RWPE2 (cell line): ENCODE results near the gene WDR64.

Experiments
- ATAC-seq: fragments of 200-7000 bp; cut with Tn5 transposase; 3 replicates; pipeline ENCODE4 v1.9.1; 2021; ENCODE audit warnings: low read depth
- DNase-seq: peaks from one replicate; pipeline ENCODE4 v3.0.0-alpha.2; 2020; ENCODE audit warnings: low spot score
- H3K27ac ChIP-seq: fragments of 450-650 bp; 2 replicates; pipeline ENCODE4 v1.5.1; 2017; ENCODE audit warnings: mild to moderate bottlenecking; ENCODE audit not compliant: poor library complexity, severe bottlenecking
- H3K27me3 ChIP-seq: fragments of 250-450 bp; sonication (Bioruptor Pico); 2 replicates; pipeline ENCODE4 v1.5.1; 2021; ENCODE audit warnings: mild to moderate bottlenecking, moderate library complexity; ENCODE audit not compliant: insufficient read depth, poor library complexity, severe bottlenecking
- H3K36me3 ChIP-seq: fragments of 250-450 bp; sonication (Bioruptor Pico); 2 replicates; pipeline ENCODE4 v1.5.1; 2020; ENCODE audit warnings: low read depth, mild to moderate bottlenecking, moderate library complexity
- H3K4me1 ChIP-seq: fragments of 250-450 bp; sonication (Bioruptor Pico); 2 replicates; pipeline ENCODE4 v1.5.1; 2021; ENCODE audit warnings: mild to moderate bottlenecking, moderate library complexity; ENCODE audit not compliant: insufficient read depth, poor library complexity, severe bottlenecking
- H3K4me3 ChIP-seq: fragments of 250-450 bp; sonication (Bioruptor Pico); 2 replicates; pipeline ENCODE4 v1.5.1; 2021; ENCODE audit warnings: mild to moderate bottlenecking, moderate library complexity; ENCODE audit not compliant: severe bottlenecking
- H3K9me3 ChIP-seq: fragments of 250-450 bp; sonication (Bioruptor Pico); 2 replicates; pipeline ENCODE4 v1.5.1; 2021; ENCODE audit warnings: mild to moderate bottlenecking, moderate library complexity; ENCODE audit not compliant: severe bottlenecking
- CTCF ChIP-seq: fragments of 450-650 bp; IDR thresholded peaks from one replicate; pipeline ENCODE4 v1.5.1; 2017; ENCODE audit warnings: mild to moderate bottlenecking, moderate library complexity; ENCODE audit not compliant: poor library complexity, severe bottlenecking

WDR64 gene

GRCh38 chr1:241816008-241816407 is 163.9 kb downstream of the WDR64 start:
- Histone ChIP-seq H3K36me3 (no peaks in the 10 kb centered on the region), H3K27ac (no peak overlapping the region), H3K9me3 (no peaks in the 10 kb centered on the region), H3K27me3 (no peaks in the 10 kb centered on the region), H3K4me1 (no peaks in the 10 kb centered on the region), H3K4me3 (no peak overlapping the region)
- no peak for DNase-seq
- TF ChIP-seq CTCF = no peak
- ATAC-seq = no peak

- Histone ChIP-seq H3K27ac (no peak overlapping the region), H3K36me3 (no peaks in the 10 kb centered on the region), H3K27me3 (no peaks in the 10 kb centered on the region), H3K9me3 (no peaks in the 10 kb centered on the region), H3K4me3 (no peak overlapping the region), H3K4me1 (no peaks in the 10 kb centered on the region)
- ATAC-seq (peak; percentile 68), DNase-seq (no peak)
- TF ChIP-seq CTCF = no peak
Observed at GRCh38 chr1:241817331-241817792, 165.3 kb downstream of the WDR64 start.

- Histone ChIP-seq H3K4me3 (no peak overlapping the region), H3K27me3 (no peaks in the 10 kb centered on the region), H3K27ac (no peak overlapping the region), H3K36me3 (no peaks in the 10 kb centered on the region), H3K9me3 (no peaks in the 10 kb centered on the region), H3K4me1 (no peaks in the 10 kb centered on the region)
- no peak for TF ChIP-seq CTCF
- DNase-seq (no peak), ATAC-seq (no peak)
Observed at GRCh38 chr1:241817956-241818612, 166.0 kb downstream of the WDR64 start.

GRCh38 chr1:241819340-241819866 is 167.3 kb downstream of the WDR64 start:
- TF ChIP-seq CTCF = no peak
- ATAC-seq = no peak
- Histone ChIP-seq H3K27ac (no peak overlapping the region), H3K27me3 (no peaks in the 10 kb centered on the region), H3K4me3 (no peak overlapping the region), H3K9me3 (no peaks in the 10 kb centered on the region), H3K36me3 (no peaks in the 10 kb centered on the region), H3K4me1 (no peaks in the 10 kb centered on the region)
- DNase-seq = no peak

- no peak for TF ChIP-seq CTCF
- H3K4me3 ChIP-seq = no peak overlapping the region
- no peaks in the 10 kb centered on the region for H3K9me3 ChIP-seq
- no peaks in the 10 kb centered on the region for H3K27me3 ChIP-seq
- H3K4me1 ChIP-seq = no peaks in the 10 kb centered on the region
- no peak for DNase-seq
- H3K36me3 ChIP-seq = no peaks in the 10 kb centered on the region
- ATAC-seq = no peak
- no peak overlapping the region for H3K27ac ChIP-seq
Observed at GRCh38 chr1:241821363-241821762, 169.3 kb downstream of the WDR64 start.
